Tibial nerve (tissue), 4 donors: Measurements from ENCODE around the gene ATP11C.

Source experiments
- CTCF ChIP-seq, 5 experiments: fragments of 200-600 bp in 3 of 5; fragments of 450-650 bp in 2 of 5; sonication (generic) in 3 of 5; IDR thresholded peaks; one replicate each; pipeline ENCODE4 v1.5.1; 2016 to 2019; ENCODE audit warnings: antibody characterized with exemption in 5 of 5, mild to moderate bottlenecking in 3 of 5, moderate library complexity in 2 of 5
- EP300 ChIP-seq, 2 donors: sonication (generic); formaldehyde crosslinking; IDR thresholded peaks; one replicate each; pipeline ENCODE4 v1.6.1; 2017; ENCODE audit warnings: antibody characterized with exemption in 2 of 2, mild to moderate bottlenecking in 1 of 2
- POLR2A ChIP-seq, 2 donors: fragments of 450-650 bp; IDR thresholded peaks; one replicate each; pipeline ENCODE4 v1.6.1; 2017; ENCODE audit warnings: antibody characterized with exemption in 2 of 2, mild to moderate bottlenecking in 2 of 2, moderate library complexity in 2 of 2

GRCh38 chrX:139924069-139924695 is 8.7 kb downstream of the ATP11C start:
- TF ChIP-seq CTCF (IDR thresholded peaks at IDR 0.05) (no peak), POLR2A (IDR thresholded peaks at IDR 0.05) (no peak), EP300 (IDR thresholded peaks at IDR 0.05) (no peak)
